H7 (cell line): Measurements from ENCODE around the gene TEF. TPM values are rescaled to one million over a fixed set of nuclear protein-coding genes. Genes with fewer than 3 reads are reported as not detected.

Source experiments
- DNase-seq: peaks from one replicate; pipeline ENCODE4 v3.0.0; 2012
- H3K27me3 ChIP-seq: 2 replicates; pipeline ENCODE4 v1.6.0; 2011; ENCODE audit warnings: mild to moderate bottlenecking, low read length; ENCODE audit not compliant: control insufficient read depth, insufficient read depth
- H3K36me3 ChIP-seq: replicated peaks from 2 replicates; pipeline ENCODE4 v1.5.1; 2011; ENCODE audit warnings: low read length; ENCODE audit not compliant: control insufficient read depth, insufficient read depth
- H3K4me3 ChIP-seq: 2 replicates; pipeline ENCODE4 v1.5.1; 2011; ENCODE audit warnings: low read depth, mild to moderate bottlenecking, control low read depth, low read length, moderate library complexity; ENCODE audit not compliant: insufficient read depth
- total RNA-seq: library from RNA; depleted of rRNA; stranded (reverse); fragments of >200 nt; shearing (Covaris generic); gene quantifications from 2 replicates; pipeline ENCODE4 v1.2.3, GENCODE V29; 2014

Gene TEF
- total RNA-seq, 1 experiment from 2014 or later = 4.8 TPM

- Histone ChIP-seq H3K36me3 (peaks cover 2% of the 10 kb centered on the region; the same call in 1 of the 2 replicates), H3K27me3 (no peaks in the 10 kb centered on the region), H3K4me3 (no peak overlapping the region)
- DNase-seq = no peak
These were observed 19.1 kb upstream of the TEF start for GRCh38 chr22:41362615-41363014.

GRCh38 chr22:41364233-41364632 lies 17.5 kb upstream of the TEF start:
- no peaks in the 10 kb centered on the region for H3K36me3 ChIP-seq
- H3K27me3 ChIP-seq = no peaks in the 10 kb centered on the region
- peak; percentile 36 for DNase-seq
- no peak overlapping the region for H3K4me3 ChIP-seq

GRCh38 chr22:41364955-41365354 lies 16.8 kb upstream of the TEF start:
- DNase-seq = peak; percentile 68
- no peaks in the 10 kb centered on the region for H3K36me3 ChIP-seq
- no peak overlapping the region for H3K4me3 ChIP-seq
- H3K27me3 ChIP-seq = no peaks in the 10 kb centered on the region

- Histone ChIP-seq H3K36me3 (no peaks in the 10 kb centered on the region), H3K27me3 (no peaks in the 10 kb centered on the region), H3K4me3 (no peak overlapping the region)
- DNase-seq = no peak
These were observed 16.3 kb upstream of the TEF start for GRCh38 chr22:41365425-41365824.

- no peaks in the 10 kb centered on the region for H3K36me3 ChIP-seq
- no peak overlapping the region for H3K4me3 ChIP-seq
- DNase-seq = no peak
- H3K27me3 ChIP-seq = no peaks in the 10 kb centered on the region
These were observed 15.3 kb upstream of the TEF start for GRCh38 chr22:41366323-41367029.

- DNase-seq = peak; percentile 88
- no peaks in the 10 kb centered on the region for H3K36me3 ChIP-seq
- no peaks in the 10 kb centered on the region for H3K27me3 ChIP-seq
- H3K4me3 ChIP-seq = no peak overlapping the region
These were observed 14.6 kb upstream of the TEF start for GRCh38 chr22:41367039-41367679.

GRCh38 chr22:41367680-41368542 lies 13.8 kb upstream of the TEF start:
- Histone ChIP-seq H3K27me3 (no peaks in the 10 kb centered on the region), H3K36me3 (no peaks in the 10 kb centered on the region), H3K4me3 (no peak overlapping the region)
- peak; percentile 68 for DNase-seq

- no peak overlapping the region for H3K4me3 ChIP-seq
- H3K27me3 ChIP-seq = no peaks in the 10 kb centered on the region
- DNase-seq = peak; percentile 40
- H3K36me3 ChIP-seq = no peaks in the 10 kb centered on the region
These were observed 13.0 kb upstream of the TEF start for GRCh38 chr22:41368543-41369423.

GRCh38 chr22:41369424-41369745 lies 12.4 kb upstream of the TEF start:
- no peaks in the 10 kb centered on the region for H3K27me3 ChIP-seq
- H3K4me3 ChIP-seq = no peak overlapping the region
- H3K36me3 ChIP-seq = no peaks in the 10 kb centered on the region
- DNase-seq = no peak

- Histone ChIP-seq H3K36me3 (no peaks in the 10 kb centered on the region), H3K27me3 (no peaks in the 10 kb centered on the region), H3K4me3 (no peak overlapping the region)
- no peak for DNase-seq
These were observed 11.9 kb upstream of the TEF start for GRCh38 chr22:41369837-41370236.

- no peak for DNase-seq
- H3K36me3 ChIP-seq = no peaks in the 10 kb centered on the region
- no peak overlapping the region for H3K4me3 ChIP-seq
- no peaks in the 10 kb centered on the region; the same call in 1 of the 2 replicates for H3K27me3 ChIP-seq
These were observed 3.9 kb upstream of the TEF start for GRCh38 chr22:41377846-41378245.

- DNase-seq = no peak
- no peaks in the 10 kb centered on the region; the same call in 1 of the 2 replicates for H3K27me3 ChIP-seq
These were observed 781 bp upstream of the TEF start for GRCh38 chr22:41380993-41381328.

GRCh38 chr22:41382098-41382578 lies 396 bp downstream of the TEF start:
- Histone ChIP-seq H3K27me3 (no peaks in the 10 kb centered on the region; the same call in 1 of the 2 replicates), H3K36me3 (no peaks in the 10 kb centered on the region), H3K4me3 (peak overlapping the region; percentile 71)
- DNase-seq = peak; percentile 99

More at GRCh38 chr22:41380993-41381328, 781 bp upstream of the TEF start:
- no peaks in the 10 kb centered on the region for H3K36me3 ChIP-seq
- H3K4me3 ChIP-seq = peak overlapping the region; percentile 59

GRCh38 chr22:41382610-41383009 lies 868 bp downstream of the TEF start:
- peaks cover 4% of the 10 kb centered on the region for H3K36me3 ChIP-seq
- DNase-seq = no peak
- H3K27me3 ChIP-seq = no peaks in the 10 kb centered on the region; the same call in 1 of the 2 replicates
- peak overlapping the region; percentile 71 for H3K4me3 ChIP-seq
